Liver (tissue), 9 donors: ENCODE results near the gene DUSP3. TPM values are rescaled to one million over a fixed set of nuclear protein-coding genes. Genes with fewer than 3 reads are reported as not detected.

Source experiments
- DNase-seq: peaks from one replicate; pipeline ENCODE4 v3.0.0-alpha.2; 2017; ENCODE audit warnings: low spot score
- H3K27ac ChIP-seq, 2 donors: one replicate each; pipeline ENCODE4 v1.7.0; 2013; ENCODE audit warnings: inconsistent platforms in 2 of 2, low read length in 2 of 2, control low read depth in 1 of 2, low read depth in 1 of 2, mild to moderate bottlenecking in 1 of 2
- H3K27me3 ChIP-seq, 4 donors: one replicate each; pipeline versions ENCODE4 v1.6.1 to v1.7.0; 2013; ENCODE audit warnings: low read length in 3 of 4, inconsistent platforms in 1 of 4, mild to moderate bottlenecking in 1 of 4, moderate library complexity in 1 of 4; ENCODE audit not compliant: control insufficient read depth in 4 of 4, insufficient read depth in 4 of 4
- H3K36me3 ChIP-seq, 4 donors: one replicate each; pipeline versions ENCODE4 v1.6.1 to v1.7.0; 2013; ENCODE audit warnings: low read length in 3 of 4, mild to moderate bottlenecking in 3 of 4, low read depth in 1 of 4, moderate library complexity in 1 of 4; ENCODE audit not compliant: control insufficient read depth in 4 of 4, insufficient read depth in 3 of 4
- H3K4me1 ChIP-seq, 4 donors: one replicate each; pipeline versions ENCODE4 v1.6.1 to v1.7.0; 2013; ENCODE audit warnings: low read length in 3 of 4, mild to moderate bottlenecking in 3 of 4, moderate library complexity in 1 of 4; ENCODE audit not compliant: control insufficient read depth in 4 of 4, insufficient read depth in 4 of 4
- H3K4me3 ChIP-seq, 3 donors: one replicate each; pipeline versions ENCODE4 v1.6.1 to v1.7.0; 2013; ENCODE audit warnings: low read length in 3 of 3, control low read depth in 1 of 3, low read depth in 1 of 3, mild to moderate bottlenecking in 1 of 3
- H3K9ac ChIP-seq, 2 donors: one replicate each; pipeline ENCODE4 v1.7.0; 2013; ENCODE audit warnings: low read length in 2 of 2, mild to moderate bottlenecking in 2 of 2, moderate library complexity in 2 of 2, control low read depth in 1 of 2, low read depth in 1 of 2
- H3K9me3 ChIP-seq, 4 donors: one replicate each; pipeline versions ENCODE4 v1.6.1 to v1.7.0; 2013; ENCODE audit warnings: low read length in 3 of 4; ENCODE audit not compliant: control insufficient read depth in 4 of 4
- ATF3 ChIP-seq: IDR thresholded peaks from 2 replicates; pipeline ENCODE4 v1.6.1; 2016; ENCODE audit warnings: antibody characterized with exemption
- CTCF ChIP-seq: fragments of 150-350 bp; IDR thresholded peaks from 2 replicates; pipeline ENCODE4 v1.5.1; 2017; ENCODE audit warnings: improper control_type of control experiment, low read depth, low read length; ENCODE audit not compliant: missing input control
- EGR1 ChIP-seq, 2 donors: IDR thresholded peaks; 2 replicates each; pipeline ENCODE4 v1.6.1; 2016 to 2018; ENCODE audit warnings: antibody characterized with exemption in 2 of 2, low read depth in 2 of 2
- FOXA1 ChIP-seq: IDR thresholded peaks from 2 replicates; pipeline ENCODE4 v1.6.1; 2016; ENCODE audit warnings: antibody characterized with exemption
- FOXA2 ChIP-seq: IDR thresholded peaks from 2 replicates; pipeline ENCODE4 v1.6.1; 2016; ENCODE audit warnings: antibody characterized with exemption
- GABPA ChIP-seq, 2 donors: IDR thresholded peaks in 1 of 2; conservative IDR thresholded peaks in 1 of 2; 2 replicates each; pipeline ENCODE4 v1.6.1; 2016; ENCODE audit warnings: antibody characterized with exemption in 2 of 2, mild to moderate bottlenecking in 1 of 2, moderate library complexity in 1 of 2
- HNF4A ChIP-seq, 2 donors: conservative IDR thresholded peaks; 2 replicates each; pipeline ENCODE4 v1.6.1; 2016; ENCODE audit warnings: antibody characterized with exemption in 2 of 2, mild to moderate bottlenecking in 2 of 2
- HNF4G ChIP-seq: IDR thresholded peaks from 2 replicates; pipeline ENCODE4 v1.6.1; 2016; ENCODE audit warnings: antibody characterized with exemption
- JUND ChIP-seq, 2 donors: IDR thresholded peaks; 2 replicates each; pipeline ENCODE4 v1.6.1; 2016; ENCODE audit warnings: antibody characterized with exemption in 2 of 2
- MAX ChIP-seq: IDR thresholded peaks from 2 replicates; pipeline ENCODE4 v1.6.1; 2016; ENCODE audit warnings: antibody characterized with exemption
- NR2F2 ChIP-seq: IDR thresholded peaks from 2 replicates; pipeline ENCODE4 v1.6.1; 2016; ENCODE audit warnings: antibody characterized with exemption
- RAD21 ChIP-seq, 2 donors: IDR thresholded peaks; 2 replicates each; pipeline ENCODE4 v1.6.1; 2016; ENCODE audit warnings: antibody characterized with exemption in 2 of 2, mild to moderate bottlenecking in 2 of 2
- SP1 ChIP-seq: IDR thresholded peaks from 2 replicates; pipeline ENCODE4 v1.6.1; 2018; ENCODE audit warnings: antibody characterized with exemption, mild to moderate bottlenecking
- TAF1 ChIP-seq: conservative IDR thresholded peaks from 2 replicates; pipeline ENCODE4 v1.6.1; 2016; ENCODE audit warnings: antibody characterized with exemption, mild to moderate bottlenecking
- YY1 ChIP-seq: IDR thresholded peaks from 2 replicates; pipeline ENCODE4 v1.6.1; 2016; ENCODE audit warnings: antibody characterized with exemption, mild to moderate bottlenecking
- ZBTB33 ChIP-seq: IDR thresholded peaks from 2 replicates; pipeline ENCODE4 v1.6.1; 2016; ENCODE audit warnings: antibody characterized with exemption
- WGBS: extraction: QIAGEN DNeasy Blood & Tissue Kit; methylation state at CpG from one replicate; pipeline ENCODE4 v1.1.7; 2013; 5-methylcytosine and 5-hydroxymethylcytosine counted together
- polyA plus RNA-seq, 2 donors: library from polyadenylated mRNA; stranded (reverse) in 1 of 2; unstranded in 1 of 2; fragments of 200-250 nt in 1 of 2; fragments of >200 nt in 1 of 2; fragmentation: Nextera tagmentation in 1 of 2; extraction: Ambion mirVana in 1 of 2; gene quantifications; one replicate each; pipeline versions ENCODE4 v1.2.1 to v1.2.3, GENCODE V29; 2013 to 2015
- total RNA-seq, 2 donors: library from RNA; depleted of rRNA; stranded (reverse); fragments of >200 nt; gene quantifications; one replicate each; pipeline ENCODE4 v1.2.3, GENCODE V29; 2014
- donor health status: healthy.
- donor health status: healthy.
- donor health status: healthy.
- donor health status: healthy.
- donor health status: healthy.

Gene DUSP3
- total and polyA plus RNA-seq, 4 donors: 30.4 to 104 (median 60.8) TPM

GRCh38 chr17:43784068-43784467 lies 5.3 kb upstream of the DUSP3 start:
- no peak for DNase-seq
- 87% methylated on average over 2 of the region's 2 CpGs for WGBS
- TF ChIP-seq RAD21 (IDR thresholded peaks at IDR 0.05): no peak
- no peak for TF ChIP-seq HNF4A (conservative IDR thresholded peaks at IDR 0.05)
- TF ChIP-seq GABPA (IDR thresholded peaks at IDR 0.05 in 1 of 2, conservative IDR thresholded peaks at IDR 0.05 in 1 of 2): no peak
- no peak for TF ChIP-seq NR2F2
- TF ChIP-seq EGR1 (IDR thresholded peaks at IDR 0.05; ENCODE audit: low read depth in 2 of 2): no peak
- no peak for TF ChIP-seq ATF3
- no peak for TF ChIP-seq FOXA1
- no peak for TF ChIP-seq SP1

GRCh38 chr17:43782913-43783680 lies 4.3 kb upstream of the DUSP3 start:
- no peak for DNase-seq
- Histone ChIP-seq H3K27me3 (no peaks in the 10 kb centered on the region), H3K36me3 (no peaks in the 10 kb centered on the region), H3K9me3 (no peaks in the 10 kb centered on the region), H3K27ac (no peak overlapping the region), H3K4me3 (no peak overlapping the region), H3K4me1 (peaks cover 2 to 15% (median 11%) of the 10 kb centered on the region in 4 donors), H3K9ac (no peak overlapping the region)
- TF ChIP-seq TAF1 (no peak), NR2F2 (no peak), MAX (no peak), ZBTB33 (no peak), HNF4G (no peak)
- 79% methylated on average over 15 of the region's 15 CpGs for WGBS

More at GRCh38 chr17:43784068-43784467, 5.3 kb upstream of the DUSP3 start:
- Histone ChIP-seq H3K4me1 (peaks cover 2 to 15% (median 11%) of the 10 kb centered on the region in 4 donors), H3K9ac (no peak overlapping the region), H3K4me3 (no peak overlapping the region), H3K36me3 (no peaks in the 10 kb centered on the region), H3K9me3 (no peaks in the 10 kb centered on the region), H3K27ac (no peak overlapping the region), H3K27me3 (no peaks in the 10 kb centered on the region)

GRCh38 chr17:43780135-43780534 lies 1.4 kb upstream of the DUSP3 start, which contains the start of gene CFAP97D1:
TSS of gene CFAP97D1 (plus strand) at chr17:43780435. CDS start at chr17:43780463, 28 bp downstream.
- 66% methylated on average over 7 of the region's 7 CpGs for WGBS
- Histone ChIP-seq H3K27ac (peak within 1 kb of the TSS; percentile 65 to 98), H3K9me3 (no peaks in the 10 kb centered on the region), H3K4me1 (peaks cover 6 to 34% (median 29%) of the 10 kb centered on the region in 4 donors), H3K9ac (peak within 1 kb of the TSS; percentile 62 to 69), H3K27me3 (no peaks in the 10 kb centered on the region), H3K4me3 (peak within 1 kb of the TSS in 2 of 3 donors; percentile 41 to 77), H3K36me3 (no peaks in the 10 kb centered on the region)
- DNase-seq: no peak
- TF ChIP-seq MAX (no peak), HNF4G (no peak), HNF4A (conservative IDR thresholded peaks at IDR 0.05) (no peak), EGR1 (IDR thresholded peaks at IDR 0.05; ENCODE audit: low read depth in 2 of 2) (no peak), YY1 (no peak), RAD21 (IDR thresholded peaks at IDR 0.05) (no peak), ATF3 (no peak), ZBTB33 (no peak), NR2F2 (no peak), SP1 (no peak), TAF1 (no peak), FOXA2 (no peak), CTCF (no peak), JUND (IDR thresholded peaks at IDR 0.05) (no peak), GABPA (IDR thresholded peaks at IDR 0.05 in 1 of 2, conservative IDR thresholded peaks at IDR 0.05 in 1 of 2) (no peak)
